Daoy (cell line): ENCODE measurements around the gene FBXL7. TPM values are rescaled to one million over a fixed set of nuclear protein-coding genes. Genes with fewer than 3 reads are reported as not detected.

Source experiments
- DNase-seq: peaks from one replicate; pipeline ENCODE4 v3.0.0-alpha.2; 2015; ENCODE audit warnings: low read depth
- total RNA-seq: library from RNA; depleted of rRNA; stranded (reverse); fragments of >200 nt; shearing (Covaris generic); gene quantifications from 2 replicates; pipeline ENCODE4 v1.2.3, GENCODE V29; 2014; rRNA removed

The FBXL7 gene
- 0.92 and 3.0 TPM in 2 replicates for total RNA-seq

DNA sequence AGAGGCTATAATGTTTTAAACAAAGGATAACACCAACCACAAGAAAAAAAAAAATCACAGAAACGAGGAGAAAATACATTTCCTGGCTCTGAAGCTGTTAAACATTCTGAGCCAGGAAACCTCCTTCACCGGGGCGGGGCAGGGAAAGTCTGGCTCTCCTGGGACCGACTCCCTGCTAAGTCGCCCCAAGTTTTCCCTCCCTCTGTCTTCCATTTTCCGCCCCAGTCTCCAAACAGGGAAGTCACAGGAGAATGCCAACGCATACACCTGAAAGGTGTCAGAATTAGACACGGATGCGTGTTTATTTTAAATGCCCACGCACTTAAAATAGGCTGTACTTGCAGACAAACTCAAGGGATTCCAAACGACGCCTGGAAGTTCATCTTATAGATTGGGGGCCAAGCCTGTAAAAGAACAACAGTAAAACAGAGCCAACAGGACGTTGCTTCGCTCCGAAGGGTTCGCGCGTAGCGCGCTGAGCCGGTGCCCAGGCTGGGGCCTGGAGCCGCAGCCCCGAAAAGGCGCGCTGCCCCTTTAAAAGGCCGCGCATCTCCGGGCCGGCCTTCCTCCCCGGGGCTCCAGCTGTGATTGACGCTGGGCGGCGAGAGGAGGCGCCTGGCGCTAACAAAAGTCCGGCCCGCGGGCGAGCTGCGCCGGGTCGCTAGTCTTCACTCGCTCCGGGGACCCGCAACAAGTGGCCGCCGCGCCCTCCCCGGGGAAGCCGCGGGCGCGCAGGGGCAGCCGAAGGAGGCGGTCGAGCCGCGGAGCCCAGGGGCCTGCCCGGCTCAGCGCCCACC is at the start of gene FBXL7:
Gene FBXL7, plus strand, starts transcription at position 653 of the 797 bp plus-strand sequence.
- peak; percentile 87 for DNase-seq

DNA sequence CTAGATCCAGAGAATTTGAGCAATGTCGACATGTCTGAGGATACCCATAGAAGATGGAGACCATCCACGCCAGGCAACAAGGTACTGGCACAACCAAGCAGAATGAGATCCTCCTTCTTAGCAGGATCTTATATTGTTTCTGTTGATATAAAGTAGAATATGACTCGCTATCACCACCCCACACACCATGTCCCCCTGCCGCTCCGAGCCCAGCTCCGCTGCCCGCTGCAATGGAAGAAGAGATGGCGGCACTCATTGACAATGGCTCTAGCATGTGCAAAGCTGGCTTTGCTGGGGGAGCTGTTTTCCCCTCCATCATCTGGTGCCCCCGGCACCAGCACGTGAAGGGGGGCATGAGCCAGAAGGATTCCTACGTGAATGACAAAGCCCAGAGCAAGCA is 49.5 kb upstream of the FBXL7 start:
- DNase-seq = no peak

DNA sequence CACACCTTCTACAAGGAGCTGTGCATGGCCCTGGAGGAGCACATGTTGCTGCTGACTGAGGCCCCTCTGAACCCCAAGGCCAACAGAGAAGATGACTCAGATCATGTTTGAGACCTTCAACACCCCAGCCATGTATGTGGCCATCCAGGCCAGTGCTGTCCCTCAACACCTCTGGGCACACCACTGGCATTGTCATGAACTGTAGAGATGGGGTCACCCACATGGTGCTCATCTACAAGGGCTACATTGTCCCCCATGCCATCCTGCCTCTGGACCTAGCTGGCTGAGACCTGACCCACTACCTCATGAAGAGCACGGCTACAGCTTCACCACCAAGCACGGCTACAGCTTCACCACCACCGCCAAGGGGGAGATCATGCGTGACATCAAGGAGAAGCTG is 49.0 kb upstream of the FBXL7 start:
- DNase-seq = no peak

GRCh38 chr5:15452030-15452429 is 48.0 kb upstream of the FBXL7 start:
- DNase-seq = peak; percentile 5

- peak; percentile 24 for DNase-seq
Observed at GRCh38 chr5:15452781-15453180, 47.2 kb upstream of the FBXL7 start.

GRCh38 chr5:15459200-15459599 is 40.8 kb upstream of the FBXL7 start:
- DNase-seq = no peak

DNA sequence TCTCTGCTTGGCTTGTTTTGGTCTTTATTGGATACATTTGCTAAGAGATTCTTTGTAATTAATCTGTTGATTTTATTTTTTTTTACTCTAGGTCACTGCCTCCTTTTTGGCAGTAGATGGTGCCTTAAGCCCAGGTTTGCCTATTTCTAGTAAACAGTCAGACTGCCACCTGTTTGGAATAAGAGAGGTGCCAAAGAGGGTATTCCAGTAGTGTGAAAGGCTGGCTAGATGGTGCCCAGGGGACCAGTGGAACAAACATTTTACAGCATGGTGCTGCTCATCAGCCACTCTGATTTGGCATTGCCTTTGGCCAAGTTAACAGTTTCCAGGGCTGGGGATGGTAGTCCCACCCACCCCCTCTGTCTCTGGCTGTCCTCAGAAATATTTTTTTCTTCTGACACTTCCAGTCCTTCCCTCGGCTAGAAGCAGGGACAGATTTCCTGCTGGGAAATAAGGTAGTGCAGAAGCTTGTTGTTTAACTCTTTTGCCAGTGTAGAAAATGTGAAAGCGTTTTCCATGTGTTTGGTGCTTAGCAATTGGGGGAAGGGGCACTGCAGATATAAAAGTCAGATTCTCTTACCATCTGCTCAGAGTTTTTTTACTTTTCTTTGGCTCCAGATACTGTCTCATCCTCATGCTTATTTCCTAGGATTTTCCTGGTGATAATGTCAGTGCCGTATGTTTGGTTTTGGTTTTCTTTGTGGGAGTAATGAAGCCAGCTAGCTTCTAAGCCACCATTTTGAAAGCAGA is 36.6 kb upstream of the FBXL7 start:
- DNase-seq = peak; percentile 5

GRCh38 chr5:15472116-15472515 is 27.9 kb upstream of the FBXL7 start:
- DNase-seq = no peak

- no peak for DNase-seq
Observed at GRCh38 chr5:15474143-15474719, 25.7 kb upstream of the FBXL7 start.

DNA sequence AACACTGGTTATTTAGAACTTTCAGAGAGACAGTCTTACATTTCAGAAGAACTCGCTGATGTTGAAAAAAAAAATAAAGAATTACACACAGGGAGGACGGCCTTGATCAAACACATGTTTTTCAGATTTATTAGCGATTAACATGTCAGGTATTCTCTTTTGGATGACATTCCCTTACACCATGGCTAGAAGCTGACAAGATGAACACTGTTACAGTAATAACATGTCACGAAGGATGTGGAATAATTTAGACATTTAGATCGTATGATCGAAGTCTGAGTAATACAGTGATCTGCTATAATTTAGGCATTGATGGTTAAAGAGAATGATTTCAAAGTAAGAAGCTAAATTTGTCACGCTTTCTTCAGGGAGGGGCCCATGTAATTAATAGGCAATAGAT is 24.6 kb upstream of the FBXL7 start:
- no peak for DNase-seq

- no peak for DNase-seq
Observed at GRCh38 chr5:15476977-15477376, 23.0 kb upstream of the FBXL7 start.

DNA sequence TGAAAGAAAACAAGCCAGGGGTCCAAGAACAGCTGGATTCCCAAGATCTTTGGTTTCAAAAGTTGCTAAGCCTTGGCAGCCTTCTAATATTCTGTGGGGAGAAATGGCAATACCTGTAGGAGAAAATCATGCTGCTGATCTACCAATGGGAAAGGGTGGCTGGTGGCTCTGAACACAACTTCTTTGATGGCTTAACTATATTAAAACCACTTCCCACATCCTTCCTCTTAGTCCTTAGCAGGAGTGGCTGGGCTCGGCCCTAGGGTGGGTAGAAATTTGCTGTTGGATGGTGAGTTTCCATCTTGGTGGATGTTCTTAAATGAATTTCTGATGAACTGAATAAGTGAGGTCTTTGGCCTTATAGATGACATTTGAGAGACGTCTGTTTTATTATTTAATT is 19.5 kb upstream of the FBXL7 start:
- DNase-seq = no peak

DNA sequence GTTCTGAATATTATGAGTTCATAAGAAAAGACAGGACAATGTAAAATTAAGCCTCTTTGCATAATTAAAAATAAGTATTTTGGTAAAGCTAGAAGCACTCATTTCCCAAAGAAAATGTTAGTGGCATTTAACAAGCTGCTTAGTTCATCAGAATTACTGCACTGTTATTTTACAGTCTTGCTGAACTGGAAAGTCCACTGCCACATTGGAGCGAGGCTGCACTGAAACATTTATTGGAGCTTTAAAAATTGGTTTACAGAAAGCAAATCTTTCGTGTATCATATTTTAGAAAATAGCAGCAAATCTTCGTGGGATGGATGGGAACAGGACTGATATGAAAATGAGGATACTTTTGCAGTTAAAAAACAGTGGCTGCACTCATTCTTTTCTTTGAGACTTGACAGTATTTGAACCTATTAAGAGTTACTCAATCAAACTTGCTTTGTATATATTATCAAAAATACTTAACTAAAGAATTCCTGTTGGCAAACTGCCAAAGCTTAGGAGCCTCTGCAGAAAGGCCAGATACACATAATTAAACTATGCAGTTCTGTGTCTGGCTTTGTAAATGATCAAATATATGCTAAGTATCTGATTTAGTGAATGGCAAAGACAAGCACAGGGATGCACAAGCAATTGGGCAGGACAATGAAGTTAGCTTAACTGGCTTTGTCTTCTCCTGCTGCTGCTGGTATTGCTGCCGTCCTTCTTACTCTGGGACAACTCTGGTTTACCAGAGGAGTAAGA is 16.5 kb upstream of the FBXL7 start:
- DNase-seq = no peak

GRCh38 chr5:15487228-15487627 is 12.8 kb upstream of the FBXL7 start:
- no peak for DNase-seq

GRCh38 chr5:15489571-15490235 is 10.3 kb upstream of the FBXL7 start:
- peak; percentile 6 for DNase-seq

- DNase-seq = no peak
Observed at GRCh38 chr5:15492545-15492944, 7.4 kb upstream of the FBXL7 start.

- no peak for DNase-seq
Observed at GRCh38 chr5:15493501-15493900, 6.5 kb upstream of the FBXL7 start.

GRCh38 chr5:15495026-15495425 is 5.0 kb upstream of the FBXL7 start:
- DNase-seq = peak; percentile 13

DNA sequence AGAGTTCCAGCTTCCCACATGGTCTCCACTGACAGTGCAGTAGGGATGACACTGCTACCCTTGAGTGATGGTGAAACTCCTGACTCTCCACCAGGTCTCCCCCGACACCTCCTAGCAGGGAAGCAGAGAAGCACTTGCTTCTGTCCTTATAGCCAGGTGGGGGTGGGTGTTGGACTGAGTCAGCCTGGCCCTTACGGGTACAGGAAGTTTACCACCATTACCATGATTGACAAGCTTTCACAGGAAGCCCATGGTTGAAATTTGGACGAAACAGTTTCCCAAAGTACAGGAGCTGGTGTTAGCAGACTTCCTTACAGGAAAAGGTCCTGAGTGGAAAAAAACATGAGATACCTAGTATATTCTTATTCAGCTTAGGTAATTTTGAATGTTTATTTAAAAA is 3.1 kb upstream of the FBXL7 start:
- DNase-seq = peak; percentile 34

GRCh38 chr5:15500325-15501001 is 483 bp downstream of the FBXL7 start:
- DNase-seq = peak; percentile 62
